ENCODE data around the gene PHACTR3.

Gene PHACTR3

DNA sequence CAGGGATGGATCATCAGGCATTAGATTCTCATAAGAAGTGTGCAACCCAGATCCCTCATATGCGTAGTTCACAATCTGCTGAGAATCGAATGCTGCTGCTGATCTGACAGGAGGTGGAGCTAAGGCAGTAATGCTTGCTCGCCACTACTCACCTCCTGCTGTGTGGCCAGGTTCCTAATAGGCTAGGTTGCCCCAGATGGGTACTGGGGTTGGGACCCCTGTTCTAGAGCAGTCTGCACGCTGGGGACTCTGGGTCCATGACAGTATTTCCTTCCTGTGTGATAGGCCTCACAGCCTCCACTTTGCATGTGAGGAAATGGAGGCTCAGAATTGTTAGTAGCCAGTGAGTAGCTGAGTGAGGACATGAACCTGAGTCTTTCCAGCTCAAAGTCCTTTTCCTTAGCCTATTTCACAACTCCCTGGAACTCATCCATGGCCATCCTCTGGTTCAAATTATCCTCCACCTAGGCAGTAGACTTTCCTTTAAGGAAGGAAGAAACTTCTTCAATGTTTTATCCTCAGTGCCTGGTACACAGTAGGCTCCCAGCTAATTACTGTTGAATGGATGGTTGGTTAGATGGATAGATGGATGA is 211.9 kb downstream of the PHACTR3 start:
- DNase-seq (ENCODE audit: low read depth): no peak

GRCh38 chr20:59817406-59817805 is 213.1 kb downstream of the PHACTR3 start:
- DNase-seq (ENCODE audit: low read depth): no peak

DNA sequence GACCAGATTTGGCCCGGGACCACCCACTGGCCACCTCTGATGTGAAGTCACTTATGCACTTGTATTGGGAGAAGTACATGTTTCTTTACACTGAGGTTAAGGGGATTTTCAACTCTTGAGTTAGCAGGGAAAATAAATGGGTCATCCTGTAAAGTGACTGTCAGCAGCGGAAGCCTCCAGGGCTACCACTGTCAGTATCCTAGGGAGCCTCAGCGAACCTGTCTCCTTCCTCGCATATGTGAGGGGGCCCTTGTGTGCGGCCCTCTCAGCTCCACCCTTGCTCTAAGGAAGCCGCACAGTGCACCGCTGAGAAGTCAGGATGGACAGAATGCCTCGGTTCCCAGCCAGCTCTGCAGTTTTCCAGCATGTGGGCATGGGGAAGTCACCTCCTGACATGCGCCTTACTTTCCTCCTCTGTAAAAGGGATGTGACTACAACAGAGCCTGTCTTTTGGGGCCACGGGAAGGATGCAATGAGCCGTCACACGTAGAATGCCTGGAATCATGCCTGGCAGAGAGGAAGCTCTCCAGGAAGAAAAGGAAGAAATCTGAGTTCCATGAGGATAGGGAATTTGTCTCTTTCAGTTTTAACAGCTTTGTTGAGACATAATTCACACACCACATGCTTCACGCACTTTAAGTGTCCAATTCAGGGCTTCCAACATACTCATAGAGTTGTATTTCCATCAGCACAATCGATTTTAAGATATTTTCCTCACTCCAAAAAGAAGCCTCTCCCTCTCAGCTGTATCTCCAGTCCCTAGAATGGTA is 213.7 kb downstream of the PHACTR3 start:
- no peak for DNase-seq (ENCODE audit: low read depth)

DNA sequence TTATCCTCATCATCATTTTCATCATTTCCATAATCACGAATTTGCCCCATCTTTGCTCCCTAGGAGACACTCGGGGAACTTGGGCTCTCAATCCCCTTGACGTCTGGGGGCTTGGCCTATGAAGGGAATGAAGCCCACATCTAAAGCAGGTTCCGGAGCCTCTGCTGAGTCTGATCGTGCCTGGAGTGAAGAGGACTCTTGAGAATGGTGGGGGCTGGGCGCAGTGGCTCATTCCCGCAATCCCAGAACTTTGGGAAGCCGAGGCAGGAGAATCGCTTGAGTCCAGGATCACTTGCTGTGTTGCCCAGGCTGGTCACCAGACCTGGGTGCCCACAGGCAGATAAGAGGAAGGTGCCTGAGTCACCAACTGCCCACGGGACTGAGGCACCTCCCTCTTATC is 214.6 kb downstream of the PHACTR3 start:
- DNase-seq (ENCODE audit: low read depth): no peak

GRCh38 chr20:59819496-59820203 is 215.3 kb downstream of the PHACTR3 start:
- DNase-seq (ENCODE audit: low read depth): no peak

GRCh38 chr20:59820204-59821041 is 216.1 kb downstream of the PHACTR3 start:
- DNase-seq (ENCODE audit: low read depth): no peak

- no peak for DNase-seq (ENCODE audit: low read depth)
These were observed 216.9 kb downstream of the PHACTR3 start for GRCh38 chr20:59821201-59821600.

GRCh38 chr20:59821788-59822187 is 217.4 kb downstream of the PHACTR3 start:
- no peak for DNase-seq (ENCODE audit: low read depth)

DNA sequence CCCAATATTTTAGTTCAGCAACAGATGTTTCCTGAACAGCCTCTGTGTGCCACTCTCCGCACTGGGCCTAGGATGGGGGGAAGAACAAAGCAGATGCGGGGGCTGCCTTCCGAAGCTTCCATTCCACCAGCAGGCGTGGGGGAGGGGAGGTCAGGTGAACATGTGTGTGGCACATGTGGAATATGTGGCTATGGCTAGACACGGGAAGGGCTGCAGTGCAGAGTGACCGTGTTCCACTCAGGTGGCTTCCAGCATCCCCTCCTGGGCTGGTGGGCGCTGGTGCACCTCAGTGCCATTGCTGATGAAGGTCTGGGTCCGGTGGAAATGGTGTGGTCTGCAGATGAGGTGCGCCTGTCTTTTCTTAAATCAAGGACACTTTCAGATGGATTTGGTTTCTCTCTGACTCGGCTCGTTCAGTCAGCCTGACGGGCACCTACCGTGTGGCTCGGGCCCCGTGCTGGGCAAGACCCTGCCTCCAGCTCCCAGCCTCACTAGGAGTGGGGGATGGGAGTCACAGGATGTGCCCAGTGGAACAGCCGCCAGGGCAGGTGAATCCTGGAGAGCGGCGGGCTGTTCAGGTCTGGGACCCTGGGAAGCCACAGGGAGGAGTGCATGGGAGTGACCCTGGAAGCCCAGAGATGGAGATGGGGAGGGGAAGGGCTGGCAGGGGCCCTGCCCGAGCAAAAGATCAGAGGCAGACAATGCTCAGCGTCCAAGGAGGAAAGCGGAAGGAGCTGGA is 218.1 kb downstream of the PHACTR3 start:
- DNase-seq (ENCODE audit: low read depth): no peak

GRCh38 chr20:59823030-59823423 is 218.7 kb downstream of the PHACTR3 start:
- no peak for DNase-seq (ENCODE audit: low read depth)

- DNase-seq (ENCODE audit: low read depth): no peak
These were observed 219.3 kb downstream of the PHACTR3 start for GRCh38 chr20:59823491-59824259.

GRCh38 chr20:59824711-59825562 is 220.6 kb downstream of the PHACTR3 start:
- no peak for DNase-seq (ENCODE audit: low read depth)

DNA sequence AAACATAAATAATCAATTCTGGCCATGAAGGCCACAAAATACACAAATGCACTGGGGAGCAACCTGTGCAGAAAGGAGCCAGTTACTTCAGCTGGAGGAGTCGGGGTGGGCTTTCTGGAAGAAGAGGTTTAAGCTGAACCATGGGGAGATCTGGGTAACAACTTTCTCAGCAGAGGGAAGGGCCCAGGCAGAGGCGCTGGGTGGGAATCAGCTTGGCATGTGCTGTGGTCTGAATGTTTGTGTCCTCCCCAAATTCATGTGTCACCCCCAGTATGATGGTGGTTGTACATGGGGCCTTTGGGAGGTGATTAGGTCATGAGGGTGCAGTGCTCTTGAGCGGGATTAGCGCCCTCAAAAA is 221.2 kb downstream of the PHACTR3 start:
- no peak for DNase-seq (ENCODE audit: low read depth)

GRCh38 chr20:59825944-59826759 is 221.8 kb downstream of the PHACTR3 start:
- DNase-seq (ENCODE audit: low read depth): no peak

DNA sequence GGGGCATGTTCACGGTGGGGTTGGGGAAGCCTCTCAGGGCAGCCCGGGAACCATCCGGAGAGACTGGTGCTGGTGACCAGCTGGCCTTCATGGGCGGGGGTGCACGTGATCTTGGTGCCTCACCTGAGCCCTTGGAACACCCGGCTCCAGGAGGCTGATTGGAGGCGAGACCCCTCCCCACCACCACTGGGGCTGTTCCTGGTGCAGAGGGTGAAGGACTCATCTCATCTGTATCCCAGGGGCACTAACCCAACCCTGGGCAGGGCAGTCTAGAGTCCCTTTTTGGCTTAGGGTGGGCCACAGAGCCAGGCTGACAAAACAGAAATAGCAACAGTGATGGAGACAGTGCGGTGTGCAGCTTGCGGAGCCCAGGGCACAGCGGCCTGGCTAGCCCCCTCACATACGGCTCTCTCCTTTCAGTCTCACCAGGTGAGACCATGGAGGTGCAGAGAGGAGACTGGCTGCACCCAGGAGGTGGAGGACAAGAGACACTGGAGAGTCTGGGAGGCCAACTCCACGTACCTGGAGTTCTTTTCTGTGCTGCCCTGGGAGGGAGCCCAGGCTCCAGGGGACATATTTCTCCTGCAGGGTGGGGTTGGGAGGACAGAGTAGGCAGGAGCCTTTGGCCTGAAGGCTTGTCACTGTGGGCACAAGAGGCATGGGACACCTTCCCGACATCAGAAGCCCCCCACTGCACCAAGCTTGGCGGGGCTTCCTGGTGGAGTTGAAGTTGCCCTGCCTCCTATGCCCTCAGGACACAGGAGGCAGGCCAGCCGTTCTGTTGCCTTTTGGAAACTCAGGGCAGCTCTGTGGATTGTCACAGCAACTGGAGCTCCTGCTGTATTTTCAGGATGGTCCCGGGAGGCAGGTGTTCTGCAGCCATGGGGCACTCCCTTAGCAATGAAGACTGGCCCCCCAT is 223.1 kb downstream of the PHACTR3 start:
- DNase-seq (ENCODE audit: low read depth): no peak

- DNase-seq (ENCODE audit: low read depth): no peak
These were observed 224.0 kb downstream of the PHACTR3 start for GRCh38 chr20:59828125-59829053.
